Breast epithelium (tissue), 4 donors: Measurements from ENCODE around the gene GLIPR1. TPM values are rescaled to one million over a fixed set of nuclear protein-coding genes. Genes with fewer than 3 reads are reported as not detected.

Experiments
- DNase-seq, 2 donors: peaks; one replicate each; pipeline ENCODE4 v3.0.0-alpha.2; 2019; ENCODE audit warnings: low spot score in 2 of 2
- H3K27ac ChIP-seq, 2 donors: fragments of 200-600 bp; sonication (generic) in 1 of 2; one replicate each; pipeline ENCODE4 v1.5.1; 2016 to 2019; ENCODE audit warnings: mild to moderate bottlenecking in 1 of 2
- H3K27me3 ChIP-seq, 2 donors: fragments of 200-600 bp; sonication (generic) in 1 of 2; one replicate each; pipeline versions ENCODE4 v1.5.1 to v1.6.0; 2017 to 2019; ENCODE audit warnings: control low read depth in 1 of 2, mild to moderate bottlenecking in 1 of 2
- H3K36me3 ChIP-seq: fragments of 200-600 bp; one replicate; pipeline ENCODE4 v1.5.1; 2019
- H3K4me1 ChIP-seq, 2 donors: fragments of 200-600 bp; sonication (generic); one replicate each; pipeline ENCODE4 v1.5.1; 2016 to 2019; ENCODE audit warnings: control low read depth in 1 of 2
- H3K4me3 ChIP-seq, 3 donors: fragments of 200-600 bp; sonication (generic); 1 replicate in 2 of 3; 2 replicates in 1 of 3; pipeline ENCODE4 v1.5.1; 2016 to 2019; ENCODE audit warnings: mild to moderate bottlenecking in 3 of 3, moderate library complexity in 2 of 3
- H3K9me3 ChIP-seq, 2 donors: fragments of 200-600 bp; sonication (generic) in 1 of 2; one replicate each; pipeline ENCODE4 v1.5.1; 2016 to 2019; ENCODE audit warnings: control low read depth in 1 of 2
- POLR2A ChIP-seq: fragments of 450-650 bp; IDR thresholded peaks from one replicate; pipeline ENCODE4 v1.6.1; 2016; ENCODE audit warnings: antibody characterized with exemption, mild to moderate bottlenecking, moderate library complexity
- POLR2AphosphoS5 ChIP-seq, 3 donors: sonication (generic); formaldehyde crosslinking; IDR thresholded peaks; one replicate each; pipeline ENCODE4 v1.6.1; 2017; ENCODE audit warnings: antibody characterized with exemption in 3 of 3
- intact Hi-C: fragments of 100-400 bp; cut with DNase I; formaldehyde crosslinking; loops from one replicate; pipeline ENCODE4 v1.15.1; 2023; ENCODE audit warnings: low total_unique reads
- total RNA-seq, 3 donors: library from RNA; depleted of rRNA; stranded (reverse); fragments of >200 nt; gene quantifications; one replicate each; pipeline ENCODE4 v1.1.0, GENCODE V29; 2016
- TF ChIP-seq, protein P1 (sequence below), 3 donors: fragments of 450-650 bp; IDR thresholded peaks; one replicate each; pipeline ENCODE4 v1.5.1; 2016 to 2017; ENCODE audit warnings: antibody characterized with exemption in 3 of 3, mild to moderate bottlenecking in 3 of 3, moderate library complexity in 3 of 3

The GLIPR1 gene
- total RNA-seq, 3 donors from 2014 or later = 12.1 to 23.0 (median 17.0) TPM

DNA sequence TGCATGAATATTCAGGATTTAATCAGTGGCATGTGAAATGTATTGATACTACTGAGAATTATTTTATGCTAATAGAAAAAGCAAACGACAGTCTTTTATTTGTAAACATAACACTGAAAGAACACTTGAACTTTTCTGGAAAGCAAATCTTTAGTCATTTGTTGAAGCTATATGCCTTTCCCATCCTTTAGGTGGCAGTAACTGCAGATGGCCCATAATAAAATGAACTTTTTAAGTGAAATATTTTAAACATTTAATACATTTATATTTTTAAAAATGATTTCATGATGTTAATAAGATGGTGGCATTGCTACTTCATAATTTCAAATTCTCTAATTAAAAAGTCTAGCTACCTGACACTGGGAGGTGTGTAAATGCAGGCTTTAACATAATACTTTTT, 44.7 kb downstream of the GLIPR1 start:
- TF ChIP-seq POLR2A = no peak
- TF ChIP-seq, protein P1, sequence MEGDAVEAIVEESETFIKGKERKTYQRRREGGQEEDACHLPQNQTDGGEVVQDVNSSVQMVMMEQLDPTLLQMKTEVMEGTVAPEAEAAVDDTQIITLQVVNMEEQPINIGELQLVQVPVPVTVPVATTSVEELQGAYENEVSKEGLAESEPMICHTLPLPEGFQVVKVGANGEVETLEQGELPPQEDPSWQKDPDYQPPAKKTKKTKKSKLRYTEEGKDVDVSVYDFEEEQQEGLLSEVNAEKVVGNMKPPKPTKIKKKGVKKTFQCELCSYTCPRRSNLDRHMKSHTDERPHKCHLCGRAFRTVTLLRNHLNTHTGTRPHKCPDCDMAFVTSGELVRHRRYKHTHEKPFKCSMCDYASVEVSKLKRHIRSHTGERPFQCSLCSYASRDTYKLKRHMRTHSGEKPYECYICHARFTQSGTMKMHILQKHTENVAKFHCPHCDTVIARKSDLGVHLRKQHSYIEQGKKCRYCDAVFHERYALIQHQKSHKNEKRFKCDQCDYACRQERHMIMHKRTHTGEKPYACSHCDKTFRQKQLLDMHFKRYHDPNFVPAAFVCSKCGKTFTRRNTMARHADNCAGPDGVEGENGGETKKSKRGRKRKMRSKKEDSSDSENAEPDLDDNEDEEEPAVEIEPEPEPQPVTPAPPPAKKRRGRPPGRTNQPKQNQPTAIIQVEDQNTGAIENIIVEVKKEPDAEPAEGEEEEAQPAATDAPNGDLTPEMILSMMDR (IDR thresholded peaks at IDR 0.05) = no peak
- TF ChIP-seq POLR2AphosphoS5 (IDR thresholded peaks at IDR 0.05) = no peak
- intact Hi-C loops = no loop called here
- Histone ChIP-seq H3K27ac (no peak overlapping the region), H3K4me3 (no peak overlapping the region), H3K9me3 (no peaks in the 10 kb centered on the region), H3K27me3 (no peaks in the 10 kb centered on the region), H3K4me1 (no peaks in the 10 kb centered on the region), H3K36me3 (no peaks in the 10 kb centered on the region)
- no peak for DNase-seq

DNA sequence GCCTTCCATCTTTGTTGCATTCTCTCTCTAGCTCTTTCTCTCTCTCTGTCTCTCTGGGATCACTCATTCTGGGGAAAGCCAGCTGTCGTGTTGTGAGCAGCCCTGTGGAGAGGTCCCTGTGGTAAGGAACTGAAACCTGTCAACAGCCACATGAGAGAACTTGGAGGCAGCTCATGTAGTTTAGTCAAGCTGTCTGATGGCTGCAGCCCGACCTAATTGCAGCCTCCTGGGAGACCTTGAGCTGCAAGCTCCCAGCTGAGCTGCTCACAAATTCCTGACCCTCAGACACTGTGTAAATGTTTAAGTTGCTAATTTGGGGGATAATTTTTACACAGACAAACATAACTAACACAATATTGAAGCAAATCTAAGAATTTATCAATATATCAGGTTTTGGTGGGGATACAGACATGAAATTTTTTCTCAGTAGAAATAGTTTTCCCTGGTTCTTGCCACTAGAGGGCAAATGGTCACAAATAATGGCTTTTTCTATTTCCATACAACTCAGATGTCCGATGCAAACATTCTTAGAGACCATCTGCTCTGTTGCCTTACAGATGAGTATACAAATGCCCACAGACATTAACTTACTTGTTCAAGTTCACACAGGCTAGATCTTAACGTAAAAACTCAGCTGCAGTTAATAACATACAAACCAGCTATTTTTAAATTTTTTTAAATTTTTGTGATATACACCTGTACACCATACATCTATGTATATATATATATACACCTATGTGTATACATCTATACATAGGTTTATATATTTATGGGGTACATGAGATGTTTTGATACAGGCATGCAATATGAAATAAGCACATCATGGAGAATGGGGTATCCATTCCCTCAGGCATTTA, 46.3 kb downstream of the GLIPR1 start:
- Histone ChIP-seq H3K4me1 (no peaks in the 10 kb centered on the region), H3K4me3 (no peak overlapping the region), H3K27ac (no peak overlapping the region), H3K36me3 (no peaks in the 10 kb centered on the region), H3K9me3 (no peaks in the 10 kb centered on the region), H3K27me3 (no peaks in the 10 kb centered on the region)
- intact Hi-C loops = no loop called here
- TF ChIP-seq, protein P1 (IDR thresholded peaks at IDR 0.05) = peak; percentile 32 to 68 (median 60)
- TF ChIP-seq POLR2A = no peak
- TF ChIP-seq POLR2AphosphoS5 (IDR thresholded peaks at IDR 0.05) = no peak
- no peak for DNase-seq

DNA sequence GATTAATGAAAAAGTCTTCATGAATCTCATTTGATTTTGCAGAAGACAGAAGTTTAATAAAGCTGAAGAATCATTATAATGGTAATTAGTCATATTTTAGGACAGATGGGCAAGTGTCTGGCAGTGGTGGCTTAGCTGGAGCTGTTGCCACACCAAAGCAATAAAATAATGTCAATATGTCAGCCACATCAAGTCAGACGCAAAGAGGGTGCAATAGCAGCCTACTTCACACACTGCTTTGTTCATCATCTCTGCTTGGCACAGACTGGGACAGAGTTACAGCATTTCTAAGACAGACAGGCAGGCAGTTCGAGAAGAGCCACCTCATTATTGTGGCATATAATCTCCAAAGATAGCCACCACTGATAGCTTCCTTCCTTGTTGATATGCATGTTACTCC, 47.7 kb downstream of the GLIPR1 start:
- Histone ChIP-seq H3K4me3 (no peak overlapping the region), H3K27ac (no peak overlapping the region), H3K36me3 (no peaks in the 10 kb centered on the region), H3K27me3 (no peaks in the 10 kb centered on the region), H3K4me1 (no peaks in the 10 kb centered on the region), H3K9me3 (no peaks in the 10 kb centered on the region)
- no peak for DNase-seq
- intact Hi-C loops = no loop called here
- TF ChIP-seq POLR2AphosphoS5 (IDR thresholded peaks at IDR 0.05) = no peak
- TF ChIP-seq, protein P1 (IDR thresholded peaks at IDR 0.05) = no peak
- TF ChIP-seq POLR2A = no peak

DNA sequence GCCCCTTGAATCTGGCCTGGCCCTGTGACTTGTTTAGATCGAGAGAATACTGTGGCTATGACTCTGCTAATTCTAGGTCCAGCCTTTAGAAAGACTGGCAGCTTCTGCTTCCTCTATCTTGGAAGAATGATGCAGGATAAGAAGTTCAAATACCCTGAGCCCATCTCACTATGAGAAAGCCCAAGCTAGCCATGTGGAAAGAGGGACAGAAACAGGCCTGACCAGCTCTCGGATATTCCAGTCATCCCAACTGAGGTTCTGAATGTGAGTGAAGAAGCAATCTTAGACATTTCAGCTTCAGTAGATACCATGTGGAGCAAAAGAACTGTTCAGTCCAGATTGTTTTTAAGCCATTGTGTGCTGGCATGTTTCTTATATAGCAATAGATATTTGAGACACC, 48.1 kb downstream of the GLIPR1 start:
- Histone ChIP-seq H3K27ac (no peak overlapping the region), H3K36me3 (no peaks in the 10 kb centered on the region), H3K4me1 (no peaks in the 10 kb centered on the region), H3K9me3 (no peaks in the 10 kb centered on the region), H3K4me3 (no peak overlapping the region), H3K27me3 (no peaks in the 10 kb centered on the region)
- DNase-seq = no peak
- no peak for TF ChIP-seq POLR2A
- intact Hi-C loops = no loop called here

DNA sequence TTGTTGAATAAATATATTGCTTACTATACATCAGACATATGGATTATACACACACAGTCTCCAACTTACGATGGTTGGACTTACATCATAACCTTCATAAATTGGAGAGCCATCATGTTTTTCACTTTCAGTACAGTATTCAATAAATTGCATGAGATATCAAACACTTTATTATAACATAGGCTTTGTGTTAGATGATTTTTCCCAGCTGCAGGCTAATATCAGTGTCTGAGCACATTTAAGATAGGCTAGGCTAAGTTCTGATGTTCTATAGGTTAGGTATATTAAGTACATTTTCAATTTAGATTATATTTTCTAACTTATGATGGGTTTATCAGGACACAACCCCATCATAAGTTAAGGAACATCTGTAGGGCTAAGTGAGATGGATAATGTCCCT, 48.8 kb downstream of the GLIPR1 start:
- Histone ChIP-seq H3K27ac (no peak overlapping the region), H3K36me3 (no peaks in the 10 kb centered on the region), H3K4me1 (no peaks in the 10 kb centered on the region), H3K4me3 (no peak overlapping the region), H3K9me3 (no peaks in the 10 kb centered on the region), H3K27me3 (no peaks in the 10 kb centered on the region)
- no peak for DNase-seq
- intact Hi-C loops = no loop called here
- no peak for TF ChIP-seq POLR2A

DNA sequence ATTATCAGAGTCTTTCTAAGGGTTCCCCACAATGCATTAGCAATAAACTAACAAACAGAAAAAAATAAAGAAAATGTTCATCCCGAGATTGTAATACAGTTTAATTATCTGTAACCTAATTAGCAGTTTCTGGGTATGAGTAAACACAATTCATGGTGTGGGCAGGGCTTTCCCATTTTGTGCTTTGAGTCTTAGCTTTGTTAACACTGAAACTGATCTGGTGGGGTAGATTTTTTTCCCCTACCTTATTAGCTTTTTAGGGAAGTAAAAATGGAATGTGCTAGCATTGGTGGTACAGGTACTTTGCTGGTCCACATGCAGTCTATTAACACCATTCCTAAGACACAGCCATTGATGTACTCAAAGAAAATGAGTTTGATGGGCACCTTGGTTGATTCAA, 49.3 kb downstream of the GLIPR1 start:
- TF ChIP-seq, protein P1 (IDR thresholded peaks at IDR 0.05) = no peak
- TF ChIP-seq POLR2AphosphoS5 (IDR thresholded peaks at IDR 0.05) (no peak), POLR2A (no peak)
- intact Hi-C loops = no loop called here

More for the DNA sequence above, 49.3 kb downstream of the GLIPR1 start:
- Histone ChIP-seq H3K27me3 (no peaks in the 10 kb centered on the region), H3K36me3 (no peaks in the 10 kb centered on the region), H3K9me3 (no peaks in the 10 kb centered on the region), H3K27ac (no peak overlapping the region), H3K4me1 (no peaks in the 10 kb centered on the region), H3K4me3 (no peak overlapping the region)
- DNase-seq = no peak
